HepG2 (cell line): ENCODE data around the gene RTEL1. TPM values are rescaled to one million over a fixed set of nuclear protein-coding genes. Genes with fewer than 3 reads are reported as not detected.

Experiments
- ATF1 ChIP-seq: IDR thresholded peaks from 2 replicates; pipeline ENCODE4 v1.6.1; 2016; ENCODE audit warnings: mild to moderate bottlenecking, control low read depth
- CSRNP1 ChIP-seq: sonication (generic); formaldehyde crosslinking; IDR thresholded peaks from 2 replicates; pipeline ENCODE4 v1.8.1; 2023; ENCODE audit warnings: mild to moderate bottlenecking, missing genetic modification reagents
- HNF4A ChIP-seq: sonication (generic); formaldehyde crosslinking; IDR thresholded peaks from 2 replicates; pipeline ENCODE4 v1.4.0; 2020; ENCODE audit warnings: missing genetic modification reagents
- IRF9 ChIP-seq: sonication (generic); formaldehyde crosslinking; IDR thresholded peaks from 2 replicates; pipeline ENCODE4 v1.8.0; 2022; ENCODE audit warnings: missing genetic modification reagents, mild to moderate bottlenecking, borderline replicate concordance
- LCORL ChIP-seq, 2 experiments: fragments of 450-650 bp in 1 of 2; sonication (generic) in 1 of 2; formaldehyde crosslinking in 1 of 2; IDR thresholded peaks; 2 replicates each; pipeline versions ENCODE4 v1.5.0 to v1.6.1; 2017 to 2020; ENCODE audit warnings: antibody characterized with exemption in 1 of 2, missing genetic modification reagents in 1 of 2
- MTF2 ChIP-seq: sonication (generic); formaldehyde crosslinking; IDR thresholded peaks from 2 replicates; pipeline ENCODE4 v1.5.0; 2020; ENCODE audit warnings: missing genetic modification reagents, borderline replicate concordance
- PRMT3 ChIP-seq: sonication (generic); formaldehyde crosslinking; IDR thresholded peaks from 2 replicates; pipeline ENCODE4 v1.8.1; 2022; ENCODE audit warnings: low read depth, mild to moderate bottlenecking, moderate library complexity, missing genetic modification reagents, borderline replicate concordance
- SNRNP70 ChIP-seq: fragments of 200-400 bp; formaldehyde crosslinking; IDR thresholded peaks from 2 replicates; pipeline ENCODE4 v1.6.1; 2017; ENCODE audit warnings: mild to moderate bottlenecking, low read depth, low read length, moderate library complexity
- TEAD3 ChIP-seq: optimal IDR thresholded peaks from 2 replicates; pipeline ENCODE3; 2016; ENCODE audit warnings: borderline replicate concordance
- ZBTB1 ChIP-seq: sonication (generic); formaldehyde crosslinking; IDR thresholded peaks from 2 replicates; pipeline ENCODE4 v1.4.0; 2020; ENCODE audit warnings: missing genetic modification reagents, borderline replicate concordance
- ZBTB3 ChIP-seq: sonication (generic); formaldehyde crosslinking; IDR thresholded peaks from 2 replicates; pipeline ENCODE4 v1.4.0; 2020; ENCODE audit warnings: low read depth, mild to moderate bottlenecking, moderate library complexity, missing genetic modification reagents, borderline replicate concordance
- ZBTB39 ChIP-seq: sonication (generic); formaldehyde crosslinking; IDR thresholded peaks from 2 replicates; pipeline ENCODE4 v1.5.0; 2020; ENCODE audit warnings: missing genetic modification reagents
- ZBTB7A ChIP-seq: sonication (generic); formaldehyde crosslinking; IDR thresholded peaks from 2 replicates; pipeline ENCODE4 v1.8.0; 2022; ENCODE audit warnings: mild to moderate bottlenecking, missing genetic modification reagents
- ZNF10 ChIP-seq: sonication (generic); formaldehyde crosslinking; IDR thresholded peaks from 2 replicates; pipeline ENCODE4 v1.4.0; 2020; ENCODE audit warnings: mild to moderate bottlenecking, low read depth, missing genetic modification reagents, borderline replicate concordance
- ZNF343 ChIP-seq: sonication (generic); formaldehyde crosslinking; IDR thresholded peaks from 2 replicates; pipeline ENCODE4 v1.4.0; 2020; ENCODE audit warnings: mild to moderate bottlenecking, missing genetic modification reagents
- ZNF367 ChIP-seq: sonication (generic); formaldehyde crosslinking; IDR thresholded peaks from 2 replicates; pipeline ENCODE4 v1.4.0; 2020; ENCODE audit warnings: missing genetic modification reagents, borderline replicate concordance
- ZNF383 ChIP-seq: sonication (generic); formaldehyde crosslinking; IDR thresholded peaks from 2 replicates; pipeline ENCODE4 v1.4.0; 2020; ENCODE audit warnings: missing genetic modification reagents, mild to moderate bottlenecking, borderline replicate concordance
- ZNF615 ChIP-seq: sonication (generic); formaldehyde crosslinking; IDR thresholded peaks from 2 replicates; pipeline ENCODE4 v1.5.0; 2020; ENCODE audit warnings: mild to moderate bottlenecking, missing genetic modification reagents, borderline replicate concordance
- ZNF619 ChIP-seq: sonication (generic); formaldehyde crosslinking; IDR thresholded peaks from 2 replicates; pipeline ENCODE4 v1.4.0; 2020; ENCODE audit warnings: mild to moderate bottlenecking, missing genetic modification reagents
- ZNF7 ChIP-seq: IDR thresholded peaks from 2 replicates; pipeline ENCODE4 v1.6.1; 2016; ENCODE audit warnings: missing biosample characterization, missing genetic modification reagents
- ZNF761 ChIP-seq: sonication (generic); formaldehyde crosslinking; conservative IDR thresholded peaks from 2 replicates; pipeline ENCODE4 v1.4.0; 2020; ENCODE audit warnings: mild to moderate bottlenecking, missing genetic modification reagents
- ZNF83 ChIP-seq: sonication (generic); formaldehyde crosslinking; IDR thresholded peaks from 2 replicates; pipeline ENCODE4 v1.4.0; 2020; ENCODE audit warnings: missing genetic modification reagents, mild to moderate bottlenecking, borderline replicate concordance
- ZNF879 ChIP-seq: sonication (generic); formaldehyde crosslinking; IDR thresholded peaks from 2 replicates; pipeline ENCODE4 v1.8.1; 2023; ENCODE audit warnings: missing genetic modification reagents
- polyA plus RNA-seq, 8 experiments: library from polyadenylated mRNA; depleted of rRNA in 3 of 8; stranded (reverse) in 7 of 8; unstranded in 1 of 8; fragments of >200 nt; fragmentation: Illumina TruSeq in 4 of 8; extraction: Trizol in 4 of 8; gene quantifications; 2 replicates each; pipeline versions ENCODE4 v1.2.1 to v1.2.3, GENCODE V29; 2011 to 2016; ENCODE audit warnings: low read depth in 4 of 8, missing spikeins in 1 of 8, mixed read lengths in 1 of 8; ENCODE audit not compliant: insufficient read depth in 1 of 8
- total RNA-seq, 5 experiments: library from RNA; depleted of rRNA; stranded (reverse); fragments of >200 nt; fragmentation: Illumina TruSeq; extraction: Trizol; gene quantifications; 2 replicates each; pipeline ENCODE4 v1.2.3, GENCODE V29; 2016; ENCODE audit warnings: low read depth in 1 of 5

The RTEL1 gene
- total and polyA plus RNA-seq, 2 of the 13 experiments (the other 11 are each of a cell fraction or from before 2014, with no cell fraction given) = 21.8 to 36.4 TPM

GRCh38 chr20:63652192-63652980 lies 5.7 kb upstream of the RTEL1 start (continued):
- TF ChIP-seq ZNF7 (CRISPR knock-in tag) (no peak), ZNF343 (no peak), ZBTB39 (CRISPR knock-in tag) (peak; percentile 29; the same call in 1 of the 2 replicates), PRMT3 (CRISPR knock-in tag) (no peak; the same call in 1 of the 2 replicates), ZNF761 (CRISPR knock-in tag) (0 out of 2 replicates have a peak, but pooled peaks have one; percentile 46), IRF9 (CRISPR knock-in tag) (peak; percentile 39; the same call in 1 of the 2 replicates), ZNF879 (CRISPR knock-in tag) (peak; percentile 36; the same call in 1 of the 2 replicates), ZNF615 (CRISPR knock-in tag) (no peak), ZNF83 (CRISPR knock-in tag) (no peak), ZNF383 (CRISPR knock-in tag) (0 out of 2 replicates have a peak, but pooled peaks have one; percentile 18), ZBTB7A (CRISPR knock-in tag) (peak; percentile 52; the same call in 1 of the 2 replicates), ZBTB1 (no peak), HNF4A (peak; percentile 54), SNRNP70 (no peak), TEAD3 (CRISPR knock-in tag) (no peak), LCORL (IDR thresholded peaks at IDR 0.05) (no peak), LCORL (CRISPR knock-in tag; IDR thresholded peaks at IDR 0.05) (peak; percentile 64; the same call in 1 of the 2 replicates), MTF2 (CRISPR knock-in tag) (no peak; the same call in 1 of the 2 replicates), ZNF367 (CRISPR knock-in tag) (no peak; the same call in 1 of the 2 replicates), ZNF619 (CRISPR knock-in tag) (no peak; the same call in 1 of the 2 replicates), ZBTB3 (CRISPR knock-in tag) (no peak), CSRNP1 (CRISPR knock-in tag) (peak; percentile 19; the same call in 1 of the 2 replicates), ZNF10 (CRISPR knock-in tag) (no peak), ATF1 (CRISPR knock-in tag) (no peak)
